Effector memory CD8-positive, alpha-beta T cell (primary cell): ENCODE results near the gene ANKRD29.
"Not testable (repeated sequence)": the region's sequence is repeated elsewhere in the genome, so short reads cannot be mapped to it uniquely, and the experiment has no call there.

Experiments
- ATAC-seq: fragments of 150-1000 bp; cut with Tn5 transposase; replicated peaks from 2 replicates; pipeline ENCODE4 v1.10.0; 2021; ENCODE audit warnings: mild to moderate bottlenecking, moderate library complexity
- DNase-seq, 3 experiments: peaks; one replicate each; pipeline ENCODE4 v3.0.0; 2021
- H3K27ac Mint-ChIP-seq, 2 donors: one replicate each; pipeline ENCODE4 v1.8.0; 2022; ENCODE audit warnings: mild to moderate bottlenecking in 2 of 2, mixed read lengths in 2 of 2, moderate library complexity in 2 of 2
- H3K27me3 Mint-ChIP-seq, 2 donors: one replicate each; pipeline ENCODE4 v1.8.0; 2022; ENCODE audit warnings: mixed read lengths in 2 of 2
- H3K36me3 Mint-ChIP-seq: one replicate; pipeline ENCODE4 v1.8.0; 2022; ENCODE audit warnings: mild to moderate bottlenecking, moderate library complexity, mixed read lengths; ENCODE audit not compliant: insufficient read depth
- H3K4me1 Mint-ChIP-seq, 2 donors: one replicate each; pipeline ENCODE4 v1.8.0; 2022; ENCODE audit warnings: low read depth in 2 of 2, mixed read lengths in 2 of 2
- H3K4me3 Mint-ChIP-seq, 2 donors: one replicate each; pipeline ENCODE4 v1.8.0; 2022; ENCODE audit warnings: mild to moderate bottlenecking in 2 of 2, mixed read lengths in 2 of 2, moderate library complexity in 2 of 2
- H3K9me3 Mint-ChIP-seq, 2 donors: one replicate each; pipeline ENCODE4 v1.8.0; 2022; ENCODE audit warnings: mixed read lengths in 2 of 2

Gene ANKRD29

DNA sequence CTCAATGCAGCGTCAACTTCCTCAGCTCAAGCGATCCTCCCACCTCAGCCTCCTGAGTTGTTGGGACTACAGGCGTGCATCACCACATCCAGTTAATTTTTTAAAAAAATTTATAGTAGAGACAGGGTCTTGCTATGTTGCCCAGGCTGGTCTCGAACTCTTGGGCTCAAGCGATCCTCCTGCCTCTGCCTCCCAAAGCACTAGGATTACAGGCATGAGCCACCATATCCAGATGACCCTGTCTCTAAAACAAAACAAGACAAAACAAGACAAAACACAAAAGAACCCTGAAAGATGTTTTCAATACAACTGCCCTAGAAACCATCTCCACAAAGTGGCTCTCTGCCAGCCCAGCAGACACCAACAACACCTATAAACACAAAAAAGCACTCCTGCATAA is 31.4 kb downstream of the ANKRD29 start:
- Mint-ChIP-seq H3K27ac (no peak overlapping the region), H3K36me3 (no peaks in the 10 kb centered on the region), H3K4me3 (no peak overlapping the region), H3K4me1 (peaks cover 1 to 5% of the 10 kb centered on the region in 2 donors), H3K27me3 (peaks cover 0 to 29% of the 10 kb centered on the region in 2 donors), H3K9me3 (no peaks in the 10 kb centered on the region)
- no peak for ATAC-seq
- no peak for DNase-seq

DNA sequence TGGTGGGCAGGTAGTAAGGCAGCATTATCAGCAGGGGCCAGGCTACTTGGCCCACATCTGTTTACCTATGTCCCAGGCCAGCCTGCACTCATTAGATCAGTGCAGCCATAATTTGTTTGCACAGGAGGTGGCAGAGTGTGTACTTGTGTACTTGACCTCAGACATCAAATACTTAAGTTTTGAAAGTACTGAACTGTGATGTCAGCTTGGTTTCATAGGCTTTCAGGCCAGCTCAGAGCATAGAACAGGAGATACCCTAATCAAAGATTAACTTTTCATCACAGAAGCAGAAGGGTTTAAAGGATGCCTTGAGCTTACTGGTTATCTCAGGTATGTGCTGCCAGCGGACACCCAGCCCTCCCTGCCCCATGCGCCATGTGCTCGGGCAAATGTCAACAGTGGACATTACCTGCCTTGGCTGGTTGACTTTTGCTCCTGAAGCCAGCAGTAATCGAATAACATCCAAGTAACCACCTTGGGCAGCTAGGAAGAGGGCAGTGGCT is 33.2 kb downstream of the ANKRD29 start:
- Mint-ChIP-seq H3K4me3 (no peak overlapping the region), H3K27me3 (peaks cover 0 to 18% of the 10 kb centered on the region in 2 donors), H3K9me3 (no peaks in the 10 kb centered on the region), H3K27ac (no peak overlapping the region), H3K4me1 (no peaks in the 10 kb centered on the region), H3K36me3 (no peaks in the 10 kb centered on the region)
- ATAC-seq (no peak), DNase-seq (no peak)

DNA sequence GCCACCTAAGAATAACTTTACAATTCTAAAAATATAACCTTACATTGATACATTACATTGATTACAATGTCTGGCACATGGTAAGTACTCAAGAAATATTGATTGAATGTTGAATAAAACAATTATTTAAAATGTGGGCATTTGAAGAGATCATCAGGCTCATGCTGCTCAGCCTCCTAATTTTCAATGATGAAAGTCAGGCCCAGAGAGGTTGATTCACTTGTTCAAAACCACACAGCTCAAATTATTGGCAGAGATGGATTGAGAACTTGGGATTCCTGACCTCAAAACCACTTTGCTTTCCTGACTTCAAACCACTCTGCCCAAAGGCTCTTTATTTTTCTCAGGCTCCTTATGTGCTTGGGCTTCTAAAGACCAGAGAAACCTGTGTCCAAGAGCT is 34.7 kb downstream of the ANKRD29 start:
- DNase-seq: no peak
- H3K4me1 Mint-ChIP-seq: no peaks in the 10 kb centered on the region
- H3K9me3 Mint-ChIP-seq: no peaks in the 10 kb centered on the region
- H3K36me3 Mint-ChIP-seq: no peaks in the 10 kb centered on the region
- H3K27ac Mint-ChIP-seq: no peak overlapping the region
- no peak for ATAC-seq
- peaks cover 0 to 7% of the 10 kb centered on the region in 2 donors for H3K27me3 Mint-ChIP-seq
- H3K4me3 Mint-ChIP-seq: no peak overlapping the region

DNA sequence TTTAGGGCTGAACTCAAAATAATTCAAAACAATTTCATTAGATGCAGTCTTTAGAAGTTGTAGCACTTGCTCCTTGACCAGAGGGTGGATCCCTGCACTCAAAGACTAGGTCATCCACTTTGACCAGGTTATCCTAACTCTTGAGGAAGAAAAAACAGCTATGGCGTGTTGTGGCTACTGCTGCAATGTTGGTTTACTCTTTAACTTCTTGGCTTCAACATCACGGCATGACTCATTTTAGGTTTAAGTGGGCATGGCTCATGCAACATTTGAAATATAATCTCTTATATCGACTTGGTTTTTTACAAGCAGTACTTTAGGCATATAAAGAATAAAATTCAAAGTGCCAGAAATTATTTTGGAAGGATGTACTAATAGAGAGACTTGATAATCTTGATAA is 35.4 kb downstream of the ANKRD29 start:
- no peak overlapping the region for H3K4me3 Mint-ChIP-seq
- DNase-seq: no peak
- H3K27me3 Mint-ChIP-seq: peaks cover 0 to 10% of the 10 kb centered on the region in 2 donors
- H3K36me3 Mint-ChIP-seq: no peaks in the 10 kb centered on the region
- no peak overlapping the region for H3K27ac Mint-ChIP-seq
- no peaks in the 10 kb centered on the region for H3K4me1 Mint-ChIP-seq
- no peaks in the 10 kb centered on the region for H3K9me3 Mint-ChIP-seq
- no peak for ATAC-seq

DNA sequence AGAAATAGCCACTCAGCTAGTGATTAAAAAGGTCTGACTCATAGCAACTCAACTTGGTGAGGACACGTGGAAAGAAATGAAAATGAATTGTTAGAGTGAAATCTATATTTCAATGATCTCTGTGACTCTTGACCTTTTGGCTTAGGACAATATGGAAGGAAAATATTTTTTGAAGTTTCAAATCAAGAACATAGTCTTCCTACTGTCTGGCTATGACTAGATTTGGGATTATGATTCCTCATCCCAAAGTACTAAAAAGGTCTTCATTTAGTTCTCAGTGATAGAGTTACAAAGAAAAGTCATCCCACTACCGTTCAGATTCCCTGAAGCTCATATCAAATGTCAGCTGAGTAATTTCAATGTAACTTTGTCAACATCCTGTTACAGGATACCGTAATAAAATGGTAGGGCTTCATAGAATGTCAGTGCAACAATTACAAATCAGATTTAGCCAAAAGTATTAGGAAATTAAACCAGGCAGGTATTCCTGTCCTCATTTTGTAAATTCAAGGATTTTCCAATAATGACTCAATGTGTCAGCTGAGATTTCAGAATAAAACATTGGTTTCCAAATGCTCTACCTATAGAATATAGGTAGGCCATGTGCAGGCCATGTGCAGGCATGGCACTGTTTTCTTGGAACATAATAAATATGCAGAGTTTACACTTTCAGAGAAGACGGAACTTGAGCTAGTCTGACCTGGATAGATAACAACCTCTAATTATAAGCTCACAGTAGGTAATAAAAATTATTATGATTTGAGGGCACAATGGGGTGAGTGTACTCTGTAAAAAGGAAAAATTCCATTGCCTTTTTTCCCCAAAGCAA is 36.0 kb downstream of the ANKRD29 start:
- H3K36me3 Mint-ChIP-seq: no peaks in the 10 kb centered on the region
- H3K27me3 Mint-ChIP-seq: peaks cover 6 to 13% of the 10 kb centered on the region in 2 donors
- no peak for DNase-seq
- H3K4me1 Mint-ChIP-seq: peaks cover 0 to 3% of the 10 kb centered on the region in 2 donors
- no peaks in the 10 kb centered on the region for H3K9me3 Mint-ChIP-seq
- no peak for ATAC-seq
- H3K4me3 Mint-ChIP-seq: no peak overlapping the region
- no peak overlapping the region for H3K27ac Mint-ChIP-seq

DNA sequence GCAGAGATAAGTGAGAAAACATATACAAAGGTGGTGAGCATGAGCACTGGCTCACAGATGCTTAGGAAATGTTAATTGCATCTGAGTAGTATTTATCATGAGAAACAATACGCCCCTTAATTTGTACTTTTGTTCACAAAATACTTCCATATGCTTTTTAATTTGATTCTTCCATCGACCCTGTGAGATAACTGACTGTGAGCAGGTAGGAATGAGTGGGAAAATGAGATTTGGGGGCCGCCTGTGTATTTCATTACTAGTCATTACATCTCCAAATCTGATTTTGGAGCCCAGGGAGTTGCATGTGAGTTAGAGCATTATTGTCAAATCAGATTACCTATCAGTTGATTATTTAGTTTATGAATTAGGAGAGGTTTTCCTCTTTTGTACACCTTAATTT is 39.7 kb downstream of the ANKRD29 start:
- peaks cover 2% of the 10 kb centered on the region for H3K36me3 Mint-ChIP-seq
- no peaks in the 10 kb centered on the region for H3K9me3 Mint-ChIP-seq
- ATAC-seq (no peak), DNase-seq (no peak)
- H3K27me3 Mint-ChIP-seq: peaks cover 27 to 42% of the 10 kb centered on the region in 2 donors
- peaks cover 4 to 6% of the 10 kb centered on the region in 2 donors for H3K4me1 Mint-ChIP-seq
- H3K4me3 Mint-ChIP-seq: no peak overlapping the region
- peak overlapping the region in 1 of 2 donors; percentile 52 for H3K27ac Mint-ChIP-seq

DNA sequence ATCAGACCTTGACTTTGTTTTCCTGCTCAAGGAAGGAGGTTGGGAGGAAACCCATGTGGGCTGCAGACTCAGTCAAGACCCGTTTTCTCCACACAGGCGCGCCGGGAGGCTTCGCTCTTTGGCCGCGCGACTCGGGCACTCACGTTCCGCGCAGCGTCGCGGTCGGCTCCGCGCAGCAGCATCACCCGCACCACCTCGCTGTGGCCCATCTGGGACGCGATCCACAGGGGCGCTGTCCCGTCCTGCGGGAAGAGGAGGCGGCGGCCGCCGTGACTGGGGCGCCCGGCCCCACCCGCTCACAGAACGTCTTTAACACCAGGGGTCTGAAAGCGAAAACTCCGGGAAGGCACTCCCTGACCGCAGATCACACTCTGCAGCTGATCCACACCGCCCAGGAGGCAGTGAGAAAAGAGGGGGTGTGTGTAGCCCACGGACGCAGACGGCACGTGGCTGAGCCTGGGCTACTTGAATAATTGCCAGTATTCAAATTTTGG is 43.3 kb downstream of the ANKRD29 start:
- Mint-ChIP-seq H3K4me1 (peaks cover 4 to 6% of the 10 kb centered on the region in 2 donors), H3K36me3 (peaks cover 2% of the 10 kb centered on the region), H3K9me3 (no peaks in the 10 kb centered on the region), H3K4me3 (peak overlapping the region; percentile 55 to 70), H3K27me3 (peaks cover 31 to 42% of the 10 kb centered on the region in 2 donors), H3K27ac (no peak overlapping the region)
- DNase-seq (peak in 1 of 3 experiments; percentile 6), ATAC-seq (peak; percentile 62)

DNA sequence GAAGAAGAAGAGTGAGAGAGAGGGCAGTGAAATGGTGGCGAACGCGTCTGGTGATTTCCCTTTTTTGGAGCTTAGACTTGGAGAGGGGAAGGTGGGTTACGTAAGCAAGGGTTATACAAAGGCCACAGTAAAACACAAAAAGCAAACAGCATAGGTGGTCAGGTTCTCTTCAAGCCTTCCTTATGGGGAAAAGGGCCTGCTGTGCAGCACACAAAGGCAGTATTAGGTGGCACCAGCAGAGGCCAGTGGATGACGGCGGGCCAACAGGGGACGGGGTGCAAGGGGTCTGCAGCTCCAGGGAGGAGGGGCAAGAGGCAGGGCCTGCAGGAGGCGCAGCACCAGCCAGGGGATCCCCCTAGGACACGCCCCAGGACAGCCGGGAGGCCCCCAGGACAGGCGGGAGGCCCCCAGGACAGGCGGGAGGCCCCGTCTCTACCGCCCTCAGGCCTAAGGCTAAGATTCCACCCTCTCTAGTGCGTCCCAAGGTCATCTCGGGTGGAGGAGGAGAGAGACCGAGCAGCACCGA is 43.8 kb downstream of the ANKRD29 start:
- Mint-ChIP-seq H3K27me3 (peaks cover 31 to 42% of the 10 kb centered on the region in 2 donors), H3K27ac (no peak overlapping the region)
- peak; percentile 31 for ATAC-seq

DNA sequence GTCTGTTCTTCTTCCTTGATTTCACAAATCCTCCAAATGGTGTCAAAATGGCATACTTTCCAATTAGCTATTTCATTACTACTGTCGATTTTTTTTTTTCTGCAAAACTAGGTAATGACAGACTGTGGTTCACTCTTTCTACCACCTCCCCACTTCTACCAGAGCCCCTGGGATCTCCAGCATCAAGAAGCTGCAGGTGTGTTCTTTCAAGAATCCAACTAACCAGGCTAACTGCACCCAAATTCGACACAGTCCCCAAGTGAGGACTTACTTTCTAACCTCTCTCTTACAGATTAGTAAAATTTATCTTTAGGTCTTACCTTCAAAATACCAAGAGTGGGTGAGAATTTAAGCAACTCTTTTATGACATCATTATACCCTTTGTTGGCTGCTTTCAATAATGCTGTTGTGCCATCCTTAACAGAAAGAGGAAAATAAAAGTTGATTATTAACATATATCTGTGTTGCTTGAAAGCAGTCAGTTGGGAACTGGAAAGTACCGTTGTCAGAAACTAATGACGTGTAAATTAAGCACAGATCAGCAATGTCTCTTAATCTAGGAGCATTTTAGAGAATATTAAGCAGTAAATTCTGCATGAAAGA is 45.2 kb downstream of the ANKRD29 start:
- DNase-seq (no peak), ATAC-seq (no peak)
- peaks cover 4 to 6% of the 10 kb centered on the region in 2 donors for H3K4me1 Mint-ChIP-seq
- H3K9me3 Mint-ChIP-seq: no peaks in the 10 kb centered on the region
- H3K27me3 Mint-ChIP-seq: peaks cover 31 to 43% of the 10 kb centered on the region in 2 donors
- H3K27ac Mint-ChIP-seq: no peak overlapping the region
- peaks cover 2% of the 10 kb centered on the region for H3K36me3 Mint-ChIP-seq
- H3K4me3 Mint-ChIP-seq: no peak overlapping the region

More for the DNA sequence above, 43.8 kb downstream of the ANKRD29 start:
- H3K4me3 Mint-ChIP-seq: peak overlapping the region; percentile 55 to 70
- H3K36me3 Mint-ChIP-seq: peaks cover 2% of the 10 kb centered on the region
- H3K4me1 Mint-ChIP-seq: peaks cover 4 to 6% of the 10 kb centered on the region in 2 donors
- no peak for DNase-seq
- H3K9me3 Mint-ChIP-seq: no peaks in the 10 kb centered on the region

DNA sequence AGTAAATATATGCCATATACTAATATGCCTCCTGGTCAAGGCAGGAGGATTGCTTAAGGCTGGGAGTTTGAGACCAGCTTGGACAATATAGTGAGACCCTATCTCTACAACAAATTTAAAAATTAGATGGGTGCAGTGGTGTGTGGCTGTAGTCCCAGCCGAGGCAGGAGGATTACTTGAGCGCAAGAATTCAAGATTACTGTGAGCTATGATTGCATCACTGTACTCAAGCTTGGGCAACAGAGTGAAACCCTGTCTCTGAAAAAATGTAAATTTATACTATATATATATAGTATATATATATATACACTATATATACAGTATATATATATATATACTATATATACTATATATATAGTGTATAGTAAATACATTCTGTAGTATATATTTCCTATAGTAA is 46.5 kb downstream of the ANKRD29 start:
- DNase-seq: no peak
- Mint-ChIP-seq H3K27me3 (peaks cover 20 to 35% of the 10 kb centered on the region in 2 donors), H3K4me3 (no peak overlapping the region), H3K9me3 (no peaks in the 10 kb centered on the region), H3K4me1 (peaks cover 3 to 4% of the 10 kb centered on the region in 2 donors), H3K36me3 (peaks cover 2% of the 10 kb centered on the region), H3K27ac (no peak overlapping the region)
- no peak for ATAC-seq

DNA sequence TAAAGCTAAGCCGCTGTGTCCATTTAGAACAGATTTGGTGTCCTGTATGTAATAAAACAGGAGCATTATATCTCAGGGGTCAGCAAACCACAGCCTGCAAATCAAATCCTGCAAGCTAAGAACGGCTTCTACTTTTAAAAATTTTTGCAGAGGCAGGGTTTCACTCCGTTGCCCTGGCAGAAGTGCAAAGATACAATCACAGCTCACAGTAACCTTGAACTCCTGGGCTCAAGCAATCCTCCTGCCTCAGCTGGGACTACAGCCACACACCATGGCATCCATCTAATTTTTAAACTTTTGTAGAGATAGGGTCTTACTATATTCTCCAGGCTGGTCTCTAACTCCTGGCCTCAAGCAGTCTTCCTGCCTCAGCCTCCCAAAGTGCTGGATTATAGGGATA is 47.8 kb downstream of the ANKRD29 start:
- ATAC-seq (no peak), DNase-seq (no peak)
- Mint-ChIP-seq H3K36me3 (peaks cover 2% of the 10 kb centered on the region), H3K27me3 (peaks cover 7 to 21% of the 10 kb centered on the region in 2 donors), H3K4me3 (no peak overlapping the region), H3K9me3 (no peaks in the 10 kb centered on the region), H3K4me1 (peaks cover 3 to 4% of the 10 kb centered on the region in 2 donors), H3K27ac (no peak overlapping the region)

DNA sequence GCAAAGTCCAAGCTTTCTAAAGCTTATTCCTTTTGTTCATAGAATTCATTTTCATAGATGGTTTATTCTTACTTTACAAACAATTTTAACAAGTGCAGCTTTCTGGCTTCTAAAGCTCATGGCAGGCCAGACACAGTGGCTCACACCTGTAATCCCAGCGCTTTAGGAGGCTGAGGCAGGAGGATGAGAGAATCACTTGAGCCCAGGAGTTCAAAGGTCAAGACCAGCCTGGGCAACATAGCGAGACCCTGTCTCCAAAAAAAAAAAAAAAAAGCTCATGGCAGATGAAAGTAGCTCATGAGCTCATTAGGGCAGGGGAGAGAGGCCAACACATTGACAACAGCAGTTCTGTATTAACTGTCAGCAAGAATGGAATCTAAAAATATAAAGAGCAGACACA is 48.3 kb downstream of the ANKRD29 start:
- H3K4me1 Mint-ChIP-seq: peaks cover 3 to 4% of the 10 kb centered on the region in 2 donors
- peaks cover 6 to 16% of the 10 kb centered on the region in 2 donors for H3K27me3 Mint-ChIP-seq
- no peaks in the 10 kb centered on the region for H3K9me3 Mint-ChIP-seq
- H3K4me3 Mint-ChIP-seq: no peak overlapping the region
- H3K36me3 Mint-ChIP-seq: no peaks in the 10 kb centered on the region
- H3K27ac Mint-ChIP-seq: no peak overlapping the region
- DNase-seq (no peak), ATAC-seq (no peak)

DNA sequence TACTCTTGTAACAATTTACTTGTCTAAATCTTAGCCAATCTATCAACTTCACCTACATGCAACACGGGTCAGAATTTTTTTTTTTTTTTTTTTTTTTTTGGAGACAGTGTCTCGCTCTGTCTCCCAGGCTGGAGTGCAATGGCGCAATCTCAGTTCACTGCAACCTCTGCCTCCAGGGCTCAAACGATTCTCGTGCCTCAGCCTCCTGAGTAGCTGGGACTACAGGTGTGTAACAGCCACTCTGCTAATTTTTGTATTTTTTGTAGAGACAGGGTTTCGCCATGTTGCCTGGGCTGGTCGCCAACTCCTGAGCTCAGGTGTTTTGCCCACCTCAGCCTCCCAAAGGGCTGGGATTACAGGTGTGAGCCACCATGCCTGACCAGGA is 49.6 kb downstream of the ANKRD29 start:
- not testable (repeated sequence) for H3K4me3 Mint-ChIP-seq, H3K4me1 Mint-ChIP-seq, ATAC-seq, H3K27ac Mint-ChIP-seq, H3K9me3 Mint-ChIP-seq, DNase-seq, H3K36me3 Mint-ChIP-seq
- peaks cover 10 to 12% of the 10 kb centered on the region in 2 donors for H3K27me3 Mint-ChIP-seq
